Middle frontal gyrus (tissue), 1 donor: ENCODE data around the gene CELA3A.
"Not testable (repeated sequence)": the region's sequence is repeated elsewhere in the genome, so short reads cannot be mapped to it uniquely, and the experiment has no call there.

Source experiments
- DNase-seq: peaks from one replicate; pipeline ENCODE4 v3.0.0-alpha.2; 2015; ENCODE audit warnings: low spot score; ENCODE audit errors: extremely low spot score

The CELA3A gene

GRCh38 chr1:21981253-21981652 is 20.2 kb upstream of the CELA3A start:
- not testable (repeated sequence) for DNase-seq

DNA sequence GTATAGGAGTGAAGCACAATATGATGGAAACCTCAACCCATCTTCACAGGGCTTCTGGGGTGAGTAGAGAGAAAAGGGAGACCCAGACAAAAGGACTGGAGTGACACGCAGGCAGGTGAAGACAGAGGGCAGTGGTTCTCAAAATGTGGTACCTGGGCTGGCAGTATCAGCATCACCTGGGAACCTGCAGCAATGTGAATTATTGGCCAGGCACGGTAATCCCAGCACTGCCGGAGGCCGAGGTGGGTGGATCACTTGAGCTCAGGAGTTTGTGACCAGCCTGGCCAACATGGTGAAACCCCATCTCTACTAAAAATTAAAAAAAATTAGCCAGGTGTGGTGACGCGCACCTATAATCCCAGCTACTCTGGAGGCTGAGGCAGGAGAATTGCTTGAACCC is 19.3 kb upstream of the CELA3A start:
- DNase-seq: not testable (repeated sequence)

DNA sequence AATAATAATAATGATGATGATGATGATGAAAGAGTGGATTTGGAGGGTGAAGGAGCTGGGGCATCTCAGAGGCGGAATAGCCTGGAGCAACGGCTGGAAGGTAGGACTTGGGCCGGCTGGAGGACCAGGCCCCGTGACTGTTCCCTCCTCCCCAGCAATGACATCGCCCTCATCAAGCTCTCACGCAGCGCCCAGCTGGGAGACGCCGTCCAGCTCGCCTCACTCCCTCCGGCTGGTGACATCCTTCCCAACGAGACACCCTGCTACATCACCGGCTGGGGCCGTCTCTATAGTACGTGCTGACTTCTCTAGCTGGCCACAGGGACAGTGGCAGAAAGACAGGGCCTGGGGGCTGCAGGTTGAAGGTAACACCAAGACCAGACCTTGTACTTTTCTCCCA is 17.9 kb upstream of the CELA3A start:
- DNase-seq: not testable (repeated sequence)

DNA sequence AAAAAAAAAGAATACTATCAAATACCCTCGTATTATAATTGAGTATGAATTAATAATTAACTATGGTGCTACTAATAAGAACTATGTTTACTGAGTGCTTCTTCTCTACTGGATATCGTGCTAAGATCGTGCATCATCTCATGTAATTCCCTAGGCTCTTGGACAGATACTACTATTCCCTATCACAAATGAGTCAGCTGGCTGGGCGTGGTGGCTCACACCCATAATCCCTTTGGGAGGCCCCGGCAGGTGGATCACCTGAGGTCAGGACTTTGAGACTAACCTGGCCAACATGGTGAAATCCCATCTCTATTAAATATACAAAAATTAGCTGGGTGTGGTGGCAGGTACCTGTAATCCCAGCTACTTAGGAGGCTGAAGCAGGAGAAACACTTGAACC is 15.6 kb upstream of the CELA3A start:
- not testable (repeated sequence) for DNase-seq

GRCh38 chr1:21986386-21986785 is 15.1 kb upstream of the CELA3A start:
- DNase-seq: not testable (repeated sequence)

DNA sequence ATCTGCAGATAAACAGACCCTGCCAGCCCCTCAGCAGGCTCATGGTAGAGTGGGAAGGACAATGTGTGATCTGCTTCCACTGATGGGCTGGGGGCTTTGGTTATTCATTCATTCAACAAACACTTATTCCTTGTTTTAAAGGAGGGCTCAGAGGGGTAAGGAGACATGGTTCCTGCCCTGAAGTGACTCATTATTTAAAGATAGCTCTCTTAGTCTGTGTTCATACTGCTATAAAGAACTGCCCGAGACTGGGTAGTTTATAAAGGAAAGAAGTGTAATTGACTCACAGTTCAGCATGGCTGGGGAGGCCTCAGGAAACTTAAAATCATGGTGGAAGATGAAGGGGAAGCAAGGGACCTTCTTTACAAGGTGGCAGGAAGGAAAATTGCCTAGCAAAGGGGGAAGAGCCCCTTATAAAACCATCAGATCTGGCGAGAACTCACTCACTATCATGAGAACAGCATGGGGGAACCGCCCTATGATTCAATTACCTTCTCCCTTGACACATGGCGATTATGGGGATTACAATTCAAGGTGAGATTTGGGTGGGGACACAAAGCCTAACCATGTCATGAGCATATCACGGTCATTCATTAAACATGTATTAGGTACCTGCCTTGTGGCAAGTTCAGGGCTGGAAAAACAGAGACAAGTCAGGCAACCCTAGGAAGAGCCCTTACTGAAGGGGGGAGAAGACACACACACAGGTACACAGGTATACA is 11.6 kb upstream of the CELA3A start:
- DNase-seq: not testable (repeated sequence)

DNA sequence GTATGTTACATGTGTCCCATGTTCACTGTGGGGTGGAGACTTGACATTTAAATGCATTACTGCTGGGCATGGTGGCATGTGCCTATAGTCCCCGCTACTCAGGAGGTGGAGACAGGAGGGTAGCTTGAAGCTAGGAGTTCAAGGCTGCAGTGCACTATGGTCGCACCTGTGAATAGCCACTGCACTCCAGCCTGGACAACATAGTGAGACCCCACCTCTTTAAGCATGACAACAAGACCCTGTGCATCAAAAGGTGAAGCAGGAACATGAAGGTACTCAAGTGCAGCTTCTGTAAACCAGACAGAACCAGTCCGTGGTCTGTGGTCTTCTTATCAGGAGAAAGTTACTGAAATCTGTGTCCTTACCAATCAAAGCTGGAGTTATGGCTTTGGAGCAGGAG is 9.3 kb upstream of the CELA3A start:
- not testable (repeated sequence) for DNase-seq

- DNase-seq: not testable (repeated sequence)
These were observed 6.7 kb upstream of the CELA3A start for GRCh38 chr1:21994716-21995115.

- not testable (repeated sequence) for DNase-seq
These were observed 4.8 kb upstream of the CELA3A start for GRCh38 chr1:21996663-21996970.

- DNase-seq: not testable (repeated sequence)
These were observed 3.4 kb upstream of the CELA3A start for GRCh38 chr1:21997891-21998623.

DNA sequence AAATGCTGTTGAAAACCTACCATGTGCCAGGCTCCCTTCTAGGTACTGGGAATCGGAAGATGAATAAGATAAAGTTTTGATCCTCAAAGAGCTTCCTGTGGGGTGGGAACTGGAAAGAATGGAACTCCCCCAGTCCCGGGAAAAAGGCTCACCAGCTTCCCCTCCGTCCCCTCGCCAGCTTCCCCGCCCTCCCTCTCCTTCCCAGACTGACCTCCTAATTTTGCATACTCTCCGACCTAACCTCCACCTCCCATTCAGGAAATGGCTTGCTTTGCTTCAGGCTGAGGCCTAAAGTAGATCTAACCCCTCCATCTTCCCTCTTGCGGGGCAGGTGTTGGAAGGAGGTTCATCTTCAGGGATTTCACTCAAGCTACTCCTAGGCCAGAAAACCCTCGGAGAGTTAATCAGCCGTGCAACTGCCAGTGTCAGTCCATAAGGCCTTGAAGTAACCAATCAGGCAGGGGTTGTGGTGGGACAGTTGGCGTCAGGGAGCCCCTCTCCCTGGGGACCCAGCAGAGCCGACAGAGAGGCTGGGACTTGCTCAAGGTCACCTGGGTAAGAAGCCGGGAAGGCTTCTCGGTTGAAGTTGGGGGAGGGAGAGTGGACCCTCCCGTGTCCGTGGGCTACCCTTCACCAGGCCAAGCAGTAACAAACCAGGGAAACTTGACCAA is 2.7 kb upstream of the CELA3A start:
- not testable (repeated sequence) for DNase-seq

- DNase-seq: not testable (repeated sequence)
These were observed 1.8 kb upstream of the CELA3A start for GRCh38 chr1:21999645-22000044.

GRCh38 chr1:22002461-22002860 is 1.0 kb downstream of the CELA3A start:
- not testable (repeated sequence) for DNase-seq

DNA sequence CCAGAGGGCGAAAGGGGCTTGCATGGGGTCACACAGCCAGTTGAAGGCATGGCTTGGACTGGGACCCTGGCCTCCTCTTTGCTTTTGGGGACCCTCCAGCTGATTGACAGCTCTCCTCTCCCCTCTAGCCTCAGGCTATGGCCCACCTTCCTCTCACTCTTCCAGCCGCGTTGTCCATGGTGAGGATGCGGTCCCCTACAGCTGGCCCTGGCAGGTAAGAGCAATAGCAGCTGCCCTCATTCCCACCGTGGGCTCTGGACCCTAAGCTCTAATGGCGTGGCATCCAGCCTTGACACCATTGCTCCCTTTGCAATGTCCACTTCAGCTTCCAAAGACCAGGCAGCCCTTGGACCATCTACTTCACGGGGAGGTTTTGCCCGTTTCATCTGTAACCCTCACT is 1.4 kb downstream of the CELA3A start:
- DNase-seq: not testable (repeated sequence)

- not testable (repeated sequence) for DNase-seq
These were observed 2.5 kb downstream of the CELA3A start for GRCh38 chr1:22003959-22004358.

- DNase-seq: not testable (repeated sequence)
These were observed 4.0 kb downstream of the CELA3A start for GRCh38 chr1:22005261-22006149.

- not testable (repeated sequence) for DNase-seq
These were observed 5.3 kb downstream of the CELA3A start for GRCh38 chr1:22006736-22007135.

DNA sequence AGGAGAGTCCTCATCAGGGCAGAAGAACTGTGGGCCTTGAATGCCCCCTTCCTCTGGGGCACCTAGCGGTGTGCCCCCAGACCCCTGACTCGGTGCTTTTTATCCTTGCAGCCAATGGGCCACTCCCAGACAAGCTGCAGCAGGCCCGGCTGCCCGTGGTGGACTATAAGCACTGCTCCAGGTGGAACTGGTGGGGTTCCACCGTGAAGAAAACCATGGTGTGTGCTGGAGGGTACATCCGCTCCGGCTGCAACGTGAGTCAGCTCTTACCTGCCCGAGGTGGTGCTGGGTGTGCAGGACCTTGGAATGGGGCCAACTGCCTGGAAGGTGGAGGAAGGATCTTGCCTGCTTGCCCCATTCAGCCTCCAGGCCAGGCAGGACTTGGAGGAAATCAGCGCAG is 5.8 kb downstream of the CELA3A start:
- not testable (repeated sequence) for DNase-seq

DNA sequence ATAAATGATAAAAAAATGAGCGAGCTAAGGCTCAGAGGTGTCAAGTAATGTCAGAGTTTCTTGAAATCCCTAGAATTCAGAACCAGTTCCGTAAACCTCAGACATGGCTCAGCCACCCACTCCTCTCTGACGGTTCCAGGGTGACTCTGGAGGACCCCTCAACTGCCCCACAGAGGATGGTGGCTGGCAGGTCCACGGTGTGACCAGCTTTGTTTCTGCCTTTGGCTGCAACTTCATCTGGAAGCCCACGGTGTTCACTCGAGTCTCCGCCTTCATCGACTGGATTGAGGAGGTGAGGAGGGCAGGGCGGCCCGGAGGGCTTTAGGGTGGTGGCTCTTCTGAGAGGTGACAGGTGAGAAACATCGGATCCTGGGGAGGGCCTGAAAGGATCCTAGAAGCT is 8.1 kb downstream of the CELA3A start:
- DNase-seq: not testable (repeated sequence)

- DNase-seq: not testable (repeated sequence)
These were observed 11.3 kb downstream of the CELA3A start for GRCh38 chr1:22012752-22013151.

- DNase-seq: not testable (repeated sequence)
These were observed 13.2 kb downstream of the CELA3A start for GRCh38 chr1:22014575-22015206.
